Prostate gland (tissue), 2 donors: Measurements from ENCODE around the gene PLXNB1.

ENCODE experiments used
- CTCF ChIP-seq, 4 experiments: fragments of 200-600 bp in 2 of 4; fragments of 450-650 bp in 2 of 4; sonication (generic) in 2 of 4; IDR thresholded peaks; 1 replicate in 3 of 4; 2 replicates in 1 of 4; pipeline ENCODE4 v1.5.1; 2016 to 2019; ENCODE audit warnings: antibody characterized with exemption in 4 of 4, mild to moderate bottlenecking in 2 of 4, moderate library complexity in 2 of 4
- POLR2AphosphoS5 ChIP-seq: sonication (generic); formaldehyde crosslinking; IDR thresholded peaks from one replicate; pipeline ENCODE4 v1.6.1; 2017; ENCODE audit warnings: antibody characterized with exemption

DNA sequence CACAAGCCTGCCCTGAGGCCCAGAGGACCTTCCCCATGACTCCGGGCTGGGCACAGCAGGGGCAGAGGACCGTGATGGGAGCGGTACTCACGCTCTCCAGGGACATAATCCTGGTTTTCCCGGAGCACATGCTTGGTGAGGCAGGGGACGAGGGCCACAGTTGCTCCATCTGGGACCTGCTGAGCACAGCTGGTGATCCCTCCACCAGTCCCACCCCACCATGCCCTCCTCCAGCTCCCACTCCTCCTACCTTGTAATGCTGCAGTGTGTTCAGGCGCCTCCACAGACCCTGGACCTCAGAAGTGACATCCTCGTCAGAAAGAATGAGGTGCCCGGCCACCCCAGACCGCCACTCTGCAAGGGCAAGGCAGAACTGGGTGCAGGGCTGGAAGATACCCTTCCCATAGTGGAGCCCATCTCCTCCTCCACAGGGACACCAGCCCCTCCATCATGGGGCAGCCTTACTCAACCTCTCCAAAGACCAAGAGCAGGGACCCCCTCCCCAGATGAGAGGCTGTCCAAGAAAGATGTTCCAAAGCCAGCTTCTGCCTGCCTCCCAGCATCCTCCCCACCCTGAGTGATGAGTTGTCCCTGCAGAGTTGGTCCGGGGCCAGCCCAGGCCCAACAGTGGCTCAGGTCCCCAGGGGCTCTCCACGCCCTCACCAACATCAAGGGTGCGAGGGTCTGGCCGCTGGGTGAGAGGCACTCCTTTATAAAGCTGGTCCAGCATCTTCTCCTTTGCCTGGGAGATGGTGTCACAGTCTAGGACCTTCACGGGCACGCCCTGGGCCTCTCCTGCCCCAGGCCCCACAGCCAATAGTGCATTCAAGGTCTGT, 19.5 kb downstream of the PLXNB1 start:
- TF ChIP-seq CTCF (IDR thresholded peaks at IDR 0.05) (no peak), POLR2AphosphoS5 (no peak)
